Dedifferentiated amniotic fluid mesenchymal stem cell (primary cell): ENCODE results near the gene AGFG2.

Source experiments
- DNase-seq: peaks from one replicate; pipeline ENCODE4 v3.0.0-alpha.2; 2016; ENCODE audit errors: extremely low spot score

Gene AGFG2

GRCh38 chr7:100572281-100572948, 33.4 kb downstream of the AGFG2 start:
- no peak for DNase-seq

GRCh38 chr7:100572949-100573675, 34.1 kb downstream of the AGFG2 start:
- no peak for DNase-seq

GRCh38 chr7:100573691-100574361, 34.8 kb downstream of the AGFG2 start, which contains the start of gene SAP25:
Gene SAP25 (minus strand): TSS chr7:100573900. CDS start chr7:100573742, 158 bp downstream.
- no peak for DNase-seq

GRCh38 chr7:100574362-100575205, 35.6 kb downstream of the AGFG2 start:
- DNase-seq, result no peak

- no peak for DNase-seq
Observed at GRCh38 chr7:100575206-100575631, 36.2 kb downstream of the AGFG2 start.

- no peak for DNase-seq
Observed at GRCh38 chr7:100575746-100576383, 36.9 kb downstream of the AGFG2 start.

- no peak for DNase-seq
Observed at GRCh38 chr7:100576384-100576993, 37.5 kb downstream of the AGFG2 start.

GRCh38 chr7:100577103-100577502, 38.1 kb downstream of the AGFG2 start:
- no peak for DNase-seq

GRCh38 chr7:100577507-100577906, 38.5 kb downstream of the AGFG2 start:
- DNase-seq, result no peak

- DNase-seq, result no peak
Observed at GRCh38 chr7:100578246-100579183, 39.5 kb downstream of the AGFG2 start.

- DNase-seq, result no peak
Observed at GRCh38 chr7:100580466-100581283, 41.7 kb downstream of the AGFG2 start.

GRCh38 chr7:100582041-100582579, 43.1 kb downstream of the AGFG2 start:
- no peak for DNase-seq

- no peak for DNase-seq
Observed at GRCh38 chr7:100582650-100583049, 43.6 kb downstream of the AGFG2 start.

- no peak for DNase-seq
Observed at GRCh38 chr7:100583132-100584053, 44.4 kb downstream of the AGFG2 start.

- DNase-seq, result no peak
Observed at GRCh38 chr7:100584054-100584682, 45.2 kb downstream of the AGFG2 start.

GRCh38 chr7:100584683-100585510, 45.9 kb downstream of the AGFG2 start:
- DNase-seq, result peak; percentile 59
